Measurements from ENCODE around the gene C1orf210. TPM values are rescaled to one million over a fixed set of nuclear protein-coding genes. Genes with fewer than 3 reads are reported as not detected.

Gene C1orf210
- total RNA-seq, 1 experiment from 2014 or later, result 12.8 TPM

GRCh38 chr1:43233631-43234030 lies 51.8 kb downstream of the C1orf210 start (continued):
- TF ChIP-seq ATF1 (CRISPR knock-in tag; IDR thresholded peaks at IDR 0.05) (no peak), FOXP4 (CRISPR knock-in tag; IDR thresholded peaks at IDR 0.05) (no peak), CTCF (IDR thresholded peaks at IDR 0.05) (no peak), NFYB (CRISPR knock-in tag; conservative IDR thresholded peaks at IDR 0.05; ENCODE audit: low read depth) (no peak), ZNF317 (CRISPR knock-in tag; IDR thresholded peaks at IDR 0.05; ENCODE audit: borderline replicate concordance, low read depth) (no peak), HMGXB4 (CRISPR knock-in tag; IDR thresholded peaks at IDR 0.05) (no peak), FOXK1 (CRISPR knock-in tag; IDR thresholded peaks at IDR 0.05) (no peak), ELF4 (CRISPR knock-in tag; IDR thresholded peaks at IDR 0.05; ENCODE audit: low read depth) (no peak), CDX4 (CRISPR knock-in tag; IDR thresholded peaks at IDR 0.05; ENCODE audit: borderline replicate concordance) (no peak), TEAD4 (CRISPR knock-in tag; IDR thresholded peaks at IDR 0.05) (no peak), RORB (CRISPR knock-in tag; IDR thresholded peaks at IDR 0.05) (no peak), HMGA2 (CRISPR knock-in tag; IDR thresholded peaks at IDR 0.05) (no peak)

GRCh38 chr1:43232482-43232881 lies 52.9 kb downstream of the C1orf210 start:
- no peak for ATAC-seq
- Mint-ChIP-seq H3K9me3 (no peaks in the 10 kb centered on the region), H3K27me3 (ENCODE audit: low read depth) (no peaks in the 10 kb centered on the region; the same call in 1 of the 2 replicates), H3K36me3 (no peaks in the 10 kb centered on the region), H3K27ac (no peak overlapping the region), H3K4me1 (peaks cover 16% of the 10 kb centered on the region), H3K4me3 (no peak overlapping the region)
- TF ChIP-seq ATF6 (CRISPR knock-in tag; IDR thresholded peaks at IDR 0.05) (no peak), OVOL2 (CRISPR knock-in tag; IDR thresholded peaks at IDR 0.05; ENCODE audit: borderline replicate concordance) (no peak), NR2C2 (CRISPR knock-in tag; IDR thresholded peaks at IDR 0.05) (no peak), GRHL2 (CRISPR knock-in tag; IDR thresholded peaks at IDR 0.05; ENCODE audit: insufficient replicate concordance, severe bottlenecking) (no peak), ZNF121 (CRISPR knock-in tag; IDR thresholded peaks at IDR 0.05) (no peak), ATF2 (CRISPR knock-in tag; IDR thresholded peaks at IDR 0.05; ENCODE audit: borderline replicate concordance, low read depth) (no peak), ZNF671 (CRISPR knock-in tag; IDR thresholded peaks at IDR 0.05) (no peak), ZNF219 (CRISPR knock-in tag; IDR thresholded peaks at IDR 0.05; ENCODE audit: borderline replicate concordance) (no peak), E2F4 (CRISPR knock-in tag; IDR thresholded peaks at IDR 0.05; ENCODE audit: borderline replicate concordance, low read depth) (no peak), ZNF317 (CRISPR knock-in tag; IDR thresholded peaks at IDR 0.05; ENCODE audit: borderline replicate concordance, low read depth) (no peak), ZNF138 (CRISPR knock-in tag; conservative IDR thresholded peaks at IDR 0.05) (no peak)
- DNase-seq (ENCODE audit: low spot score), result no peak
- CTCF ChIA-PET, result interaction anchor here (7.4 kb wide), 1 partner anchor 182 kb away, joined by 100 read pairs; no protein-coding TSS in a partner anchor
- POLR2A ChIA-PET, result no interaction called here
